NB4 (cell line): Measurements from ENCODE around the gene SERPINB1.

Experiments used
- DNase-seq: peaks from one replicate; pipeline ENCODE4 v3.0.0; 2010; ENCODE audit warnings: low read depth
- H3K4me3 ChIP-seq: one replicate; pipeline ENCODE4 v1.5.1; 2011; ENCODE audit warnings: mild to moderate bottlenecking, low read depth, low read length, moderate library complexity
- CTCF ChIP-seq: IDR thresholded peaks from one replicate; pipeline ENCODE4 v1.5.1; 2012; ENCODE audit warnings: low read depth, low read length
- MYC ChIP-seq: IDR thresholded peaks from 2 replicates; pipeline ENCODE4 v1.6.1; 2011; ENCODE audit warnings: low read depth, low read length
- POLR2A ChIP-seq: IDR thresholded peaks from 2 replicates; pipeline ENCODE4 v1.6.1; 2011; ENCODE audit warnings: mild to moderate bottlenecking; ENCODE audit not compliant: insufficient read length; ENCODE audit errors: extremely low read depth
- TF ChIP-seq, protein P1 (sequence below): IDR thresholded peaks from 2 replicates; pipeline ENCODE4 v1.6.1; 2011; ENCODE audit warnings: low read depth, low read length

SERPINB1 gene

DNA sequence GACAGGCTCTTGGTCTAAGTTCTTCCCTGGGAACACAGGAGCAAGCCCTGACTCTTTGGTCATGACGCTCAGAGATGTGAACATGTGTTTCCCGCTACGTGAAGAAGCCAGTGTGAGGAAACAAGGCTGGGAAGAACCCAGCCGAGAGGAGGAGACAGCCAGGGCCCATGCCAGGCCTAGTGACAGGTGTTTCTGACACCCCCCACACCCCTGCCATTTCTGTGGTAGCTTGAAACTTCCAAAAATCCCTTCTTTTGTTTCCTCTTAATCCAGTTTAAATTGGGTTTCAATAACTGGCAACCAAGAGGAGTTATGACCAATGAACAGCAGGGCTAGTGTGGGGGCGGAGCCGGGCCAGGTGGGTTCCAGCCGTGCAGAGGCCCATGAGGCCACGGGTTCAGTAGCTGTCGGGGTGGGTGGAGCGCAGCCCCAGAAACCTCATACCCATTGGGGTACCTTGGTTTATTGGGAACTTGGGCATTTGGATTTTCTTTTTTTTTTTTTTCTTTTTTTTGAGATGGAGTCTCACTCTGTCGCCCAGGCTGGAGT is 43.0 kb downstream of the SERPINB1 start:
- TF ChIP-seq, protein P1, sequence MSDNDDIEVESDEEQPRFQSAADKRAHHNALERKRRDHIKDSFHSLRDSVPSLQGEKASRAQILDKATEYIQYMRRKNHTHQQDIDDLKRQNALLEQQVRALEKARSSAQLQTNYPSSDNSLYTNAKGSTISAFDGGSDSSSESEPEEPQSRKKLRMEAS = no peak
- TF ChIP-seq MYC (no peak), CTCF (no peak), POLR2A (no peak)
- no peak overlapping the region for H3K4me3 ChIP-seq
- DNase-seq = no peak

GRCh38 chr6:2797564-2798031 is 44.1 kb downstream of the SERPINB1 start:
- DNase-seq = no peak
- no peak overlapping the region for H3K4me3 ChIP-seq
- TF ChIP-seq POLR2A (no peak), CTCF (no peak), MYC (no peak)
- TF ChIP-seq, protein P1 = no peak

GRCh38 chr6:2796861-2797260 is 44.8 kb downstream of the SERPINB1 start:
- no peak for TF ChIP-seq MYC
- TF ChIP-seq POLR2A = no peak
- TF ChIP-seq, protein P1 = no peak
- no peak for TF ChIP-seq CTCF
- H3K4me3 ChIP-seq = no peak overlapping the region
- peak; percentile 57 for DNase-seq

GRCh38 chr6:2795956-2796355 is 45.7 kb downstream of the SERPINB1 start:
- TF ChIP-seq, protein P1 = 0 out of 2 replicates have a peak, but pooled peaks have one; percentile 9
- TF ChIP-seq POLR2A (no peak), MYC (no peak), CTCF (no peak)
- H3K4me3 ChIP-seq = no peak overlapping the region
- DNase-seq = peak; percentile 88

GRCh38 chr6:2795162-2795561 is 46.5 kb downstream of the SERPINB1 start:
- DNase-seq = no peak
- TF ChIP-seq POLR2A (no peak), MYC (no peak), CTCF (no peak)
- TF ChIP-seq, protein P1 = no peak
- H3K4me3 ChIP-seq = no peak overlapping the region
